K562 (cell line): ENCODE data around the gene AUNIP. TPM values are rescaled to one million over a fixed set of nuclear protein-coding genes. Genes with fewer than 3 reads are reported as not detected.

Experiments
- CHD2 ChIP-seq: IDR thresholded peaks from 2 replicates; pipeline ENCODE4 v1.6.1; 2011; ENCODE audit warnings: low read depth, low read length
- CREM ChIP-seq: IDR thresholded peaks from 2 replicates; pipeline ENCODE4 v1.6.1; 2014; ENCODE audit warnings: antibody characterized with exemption, low read depth
- CTBP1 ChIP-seq: fragments of 450-650 bp; IDR thresholded peaks from 2 replicates; pipeline ENCODE4 v1.6.1; 2016; ENCODE audit warnings: borderline replicate concordance
- DLX4 ChIP-seq: fragments of 250-450 bp; sonication (Bioruptor Pico); IDR thresholded peaks from 2 replicates; pipeline ENCODE4 v1.6.1; 2021; ENCODE audit warnings: mild to moderate bottlenecking
- ELF2 ChIP-seq: fragments of 250-450 bp; sonication (Bioruptor Pico); IDR thresholded peaks from 2 replicates; pipeline ENCODE4 v1.5.0; 2021; ENCODE audit warnings: mild to moderate bottlenecking
- GTF2E2 ChIP-seq: fragments of 200-800 bp; sonication (Bioruptor generic); IDR thresholded peaks from 2 replicates; pipeline ENCODE4 v1.6.1; 2016; ENCODE audit warnings: missing genetic modification characterization, missing compliant biosample characterization
- HCFC1 ChIP-seq: IDR thresholded peaks from 2 replicates; pipeline ENCODE4 v1.6.1; 2012; ENCODE audit warnings: low read depth, low read length, improper control_type of control experiment
- HSF4 ChIP-seq: fragments of 250-450 bp; sonication (Bioruptor Pico); IDR thresholded peaks from 2 replicates; pipeline ENCODE4 v2.1.2; 2022; ENCODE audit warnings: mild to moderate bottlenecking, moderate library complexity, borderline replicate concordance
- LCOR ChIP-seq: sonication (generic); formaldehyde crosslinking; IDR thresholded peaks from 2 replicates; pipeline ENCODE4 v1.8.0; 2022; ENCODE audit warnings: mild to moderate bottlenecking, missing genetic modification reagents
- NBN ChIP-seq: fragments of 450-650 bp; IDR thresholded peaks from 2 replicates; pipeline ENCODE4 v1.6.1; 2016; ENCODE audit warnings: low read depth, mild to moderate bottlenecking
- OTX1 ChIP-seq: fragments of 450-650 bp; formaldehyde crosslinking; IDR thresholded peaks from 2 replicates; pipeline ENCODE4 v1.4.0; 2022; ENCODE audit warnings: mild to moderate bottlenecking
- VEZF1 ChIP-seq: fragments of 200-800 bp; sonication (Bioruptor generic); IDR thresholded peaks from 2 replicates; pipeline ENCODE4 v1.6.1; 2017; ENCODE audit warnings: missing genetic modification characterization, missing compliant biosample characterization
- XRCC3 ChIP-seq: fragments of 450-650 bp; IDR thresholded peaks from 2 replicates; pipeline ENCODE4 v1.6.1; 2017; ENCODE audit warnings: mild to moderate bottlenecking, moderate library complexity
- ZBTB43 ChIP-seq: sonication (generic); formaldehyde crosslinking; IDR thresholded peaks from 2 replicates; pipeline ENCODE4 v1.8.0; 2023; ENCODE audit warnings: mild to moderate bottlenecking, missing genetic modification reagents
- ZBTB9 ChIP-seq: fragments of 450-650 bp; formaldehyde crosslinking; IDR thresholded peaks from 2 replicates; pipeline ENCODE4 v1.4.0; 2020; ENCODE audit warnings: mild to moderate bottlenecking, moderate library complexity
- ZNF146 ChIP-seq: IDR thresholded peaks from one replicate; pipeline ENCODE4 v1.6.1; 2018; ENCODE audit warnings: missing compliant biosample characterization; ENCODE audit not compliant: unreplicated experiment
- ZNF586 ChIP-seq: fragments of 450-650 bp; formaldehyde crosslinking; conservative IDR thresholded peaks from 2 replicates; pipeline ENCODE4 v1.4.0; 2020; ENCODE audit warnings: mild to moderate bottlenecking, moderate library complexity
- ZNF830 ChIP-seq: fragments of 250-450 bp; sonication (Bioruptor Pico); IDR thresholded peaks from 2 replicates; pipeline ENCODE4 v1.5.0; 2021; ENCODE audit warnings: mild to moderate bottlenecking
- polyA plus RNA-seq, 8 experiments: library from polyadenylated mRNA; depleted of rRNA in 4 of 8; stranded (reverse) in 5 of 8; unstranded in 3 of 8; fragments of >200 nt; fragmentation: Nextera tagmentation in 2 of 8; fragmentation: Illumina TruSeq in 1 of 8; extraction: Ambion mirVana in 2 of 8; extraction: Trizol in 1 of 8; gene quantifications; 2 replicates each; pipeline versions ENCODE4 v1.2.1 to v1.2.3, GENCODE V29; 2011 to 2014; ENCODE audit warnings: inconsistent platforms in 1 of 8, missing spikeins in 1 of 8
- total RNA-seq, 7 experiments: library from RNA; depleted of rRNA in 6 of 7; stranded (reverse); fragments of >200 nt in 6 of 7; fragmentation: Illumina TruSeq in 2 of 7; extraction: Trizol in 2 of 7; gene quantifications; 2 replicates each; pipeline versions ENCODE4 v1.2.1 to v1.2.3, GENCODE V29; 2011 to 2021; ENCODE audit warnings: low replicate concordance in 1 of 7
- TF ChIP-seq, protein P1 (sequence below): fragments of 450-650 bp; formaldehyde crosslinking; IDR thresholded peaks from 2 replicates; pipeline ENCODE4 v1.4.0; 2020; ENCODE audit warnings: mild to moderate bottlenecking
- TF ChIP-seq, protein P2 (sequence below): fragments of 450-650 bp; IDR thresholded peaks from 2 replicates; pipeline ENCODE4 v1.6.1; 2016; ENCODE audit warnings: borderline replicate concordance

AUNIP gene
- total and polyA plus RNA-seq, 9 of the 15 experiments (the other 6 are each of a cell fraction or from before 2014, with no cell fraction given), result 12.1 to 53.8 (median 47.1) TPM

- TF ChIP-seq GTF2E2 (tag) (no peak), HCFC1 (peak; percentile 94), NBN (peak; percentile 18; the same call in 1 of the 2 replicates), CTBP1 (peak; percentile 26; the same call in 1 of the 2 replicates), LCOR (CRISPR knock-in tag) (peak; percentile 78; the same call in 1 of the 2 replicates), CREM (peak; percentile 92), DLX4 (CRISPR knock-in tag) (no peak), CHD2 (peak; percentile 50; the same call in 1 of the 2 replicates), ELF2 (CRISPR knock-in tag) (no peak), VEZF1 (CRISPR knock-in tag) (peak; percentile 93), ZNF586 (CRISPR knock-in tag) (no peak), ZNF830 (CRISPR knock-in tag) (peak; percentile 41; the same call in 1 of the 2 replicates), OTX1 (CRISPR knock-in tag) (no peak; the same call in 1 of the 2 replicates), ZBTB43 (CRISPR knock-in tag) (peak; percentile 36; the same call in 1 of the 2 replicates), XRCC3 (no peak), ZBTB9 (CRISPR knock-in tag) (peak; percentile 79; the same call in 1 of the 2 replicates), ZNF146 (no peak), HSF4 (CRISPR knock-in tag) (no peak)
- TF ChIP-seq, protein P1, sequence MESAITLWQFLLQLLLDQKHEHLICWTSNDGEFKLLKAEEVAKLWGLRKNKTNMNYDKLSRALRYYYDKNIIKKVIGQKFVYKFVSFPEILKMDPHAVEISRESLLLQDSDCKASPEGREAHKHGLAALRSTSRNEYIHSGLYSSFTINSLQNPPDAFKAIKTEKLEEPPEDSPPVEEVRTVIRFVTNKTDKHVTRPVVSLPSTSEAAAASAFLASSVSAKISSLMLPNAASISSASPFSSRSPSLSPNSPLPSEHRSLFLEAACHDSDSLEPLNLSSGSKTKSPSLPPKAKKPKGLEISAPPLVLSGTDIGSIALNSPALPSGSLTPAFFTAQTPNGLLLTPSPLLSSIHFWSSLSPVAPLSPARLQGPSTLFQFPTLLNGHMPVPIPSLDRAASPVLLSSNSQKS (CRISPR knock-in tag), result no peak
- TF ChIP-seq, protein P2, sequence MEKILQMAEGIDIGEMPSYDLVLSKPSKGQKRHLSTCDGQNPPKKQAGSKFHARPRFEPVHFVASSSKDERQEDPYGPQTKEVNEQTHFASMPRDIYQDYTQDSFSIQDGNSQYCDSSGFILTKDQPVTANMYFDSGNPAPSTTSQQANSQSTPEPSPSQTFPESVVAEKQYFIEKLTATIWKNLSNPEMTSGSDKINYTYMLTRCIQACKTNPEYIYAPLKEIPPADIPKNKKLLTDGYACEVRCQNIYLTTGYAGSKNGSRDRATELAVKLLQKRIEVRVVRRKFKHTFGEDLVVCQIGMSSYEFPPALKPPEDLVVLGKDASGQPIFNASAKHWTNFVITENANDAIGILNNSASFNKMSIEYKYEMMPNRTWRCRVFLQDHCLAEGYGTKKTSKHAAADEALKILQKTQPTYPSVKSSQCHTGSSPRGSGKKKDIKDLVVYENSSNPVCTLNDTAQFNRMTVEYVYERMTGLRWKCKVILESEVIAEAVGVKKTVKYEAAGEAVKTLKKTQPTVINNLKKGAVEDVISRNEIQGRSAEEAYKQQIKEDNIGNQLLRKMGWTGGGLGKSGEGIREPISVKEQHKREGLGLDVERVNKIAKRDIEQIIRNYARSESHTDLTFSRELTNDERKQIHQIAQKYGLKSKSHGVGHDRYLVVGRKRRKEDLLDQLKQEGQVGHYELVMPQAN, result peak; percentile 78
Observed at GRCh38 chr1:25905680-25906643, 46.7 kb upstream of the AUNIP start, which contains the start of gene STMN1 (continued).
